ENCODE results near the gene TRANK1.
"Not testable (repeated sequence)": the region's sequence is repeated elsewhere in the genome, so short reads cannot be mapped to it uniquely, and the experiment has no call there.

TRANK1 gene

GRCh38 chr3:36957862-36958686 lies 13.2 kb upstream of the TRANK1 start:
- no peak for DNase-seq

- DNase-seq = no peak
Observed at GRCh38 chr3:36957063-36957462, 12.2 kb upstream of the TRANK1 start.

- DNase-seq = no peak
Observed at GRCh38 chr3:36956155-36956554, 11.3 kb upstream of the TRANK1 start.

- DNase-seq = no peak
Observed at GRCh38 chr3:36954452-36955134, 9.7 kb upstream of the TRANK1 start.

- not testable (repeated sequence) for DNase-seq
Observed at GRCh38 chr3:36947814-36948213, 3.0 kb upstream of the TRANK1 start.

GRCh38 chr3:36945333-36945980 lies 603 bp upstream of the TRANK1 start:
- no peak for DNase-seq

- no peak for DNase-seq
Observed at GRCh38 chr3:36944012-36944640, 728 bp downstream of the TRANK1 start.

GRCh38 chr3:36943601-36944000 lies 1.3 kb downstream of the TRANK1 start:
- no peak for DNase-seq

- DNase-seq = no peak
Observed at GRCh38 chr3:36942638-36943248, 2.1 kb downstream of the TRANK1 start.

- no peak for DNase-seq
Observed at GRCh38 chr3:36941658-36942057, 3.2 kb downstream of the TRANK1 start.

- DNase-seq = no peak
Observed at GRCh38 chr3:36941162-36941561, 3.7 kb downstream of the TRANK1 start.

GRCh38 chr3:36937492-36937891 lies 7.4 kb downstream of the TRANK1 start:
- no peak for DNase-seq

GRCh38 chr3:36933540-36934296 lies 11.1 kb downstream of the TRANK1 start:
- no peak for DNase-seq

- not testable (repeated sequence) for DNase-seq
Observed at GRCh38 chr3:36931424-36931823, 13.4 kb downstream of the TRANK1 start.

GRCh38 chr3:36928220-36928619 lies 16.6 kb downstream of the TRANK1 start:
- DNase-seq = no peak

- no peak for DNase-seq
Observed at GRCh38 chr3:36926292-36926897, 18.5 kb downstream of the TRANK1 start.

GRCh38 chr3:36924744-36925521 lies 19.9 kb downstream of the TRANK1 start:
- no peak for DNase-seq

- DNase-seq = no peak
Observed at GRCh38 chr3:36923981-36924743, 20.7 kb downstream of the TRANK1 start.

- no peak for DNase-seq
Observed at GRCh38 chr3:36923523-36923943, 21.3 kb downstream of the TRANK1 start.
